HG03469 (cell line): ENCODE measurements around the gene SPATA16.

Experiments
- ATAC-seq: cut with Tn5 transposase; IDR thresholded peaks from one replicate; pipeline ENCODE4 v1.9.1; 2021; ENCODE audit warnings: mild to moderate bottlenecking, moderate library complexity, moderate number of reproducible peaks; ENCODE audit not compliant: unreplicated experiment

SPATA16 gene

DNA sequence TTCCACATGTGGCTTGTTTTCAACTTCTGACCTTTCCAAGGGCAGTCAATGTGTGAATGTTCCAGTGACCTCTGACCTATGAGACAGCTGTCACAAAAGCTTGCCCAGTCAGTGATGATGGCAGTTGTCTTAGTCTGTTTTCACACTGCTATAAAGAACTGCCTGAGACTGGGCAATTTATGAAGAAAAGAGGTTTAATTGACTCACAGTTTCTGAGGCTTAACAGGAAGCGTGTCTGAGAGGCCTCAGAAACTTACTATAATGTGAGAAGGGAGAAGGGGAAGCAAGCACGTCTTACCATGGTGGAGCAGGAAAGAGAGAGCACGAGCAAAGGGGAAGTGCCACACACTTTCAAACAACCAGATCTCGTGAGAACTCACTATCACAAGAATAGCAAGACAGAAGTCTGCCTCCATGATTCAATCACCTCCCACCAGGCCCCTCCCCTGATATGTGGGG lies 294.9 kb downstream of the SPATA16 start:
- ATAC-seq: peak; percentile 73

- ATAC-seq: no peak
Measured at GRCh38 chr3:172844428-172844827, 296.6 kb downstream of the SPATA16 start.

GRCh38 chr3:172840913-172841312 lies 300.1 kb downstream of the SPATA16 start:
- no peak for ATAC-seq

DNA sequence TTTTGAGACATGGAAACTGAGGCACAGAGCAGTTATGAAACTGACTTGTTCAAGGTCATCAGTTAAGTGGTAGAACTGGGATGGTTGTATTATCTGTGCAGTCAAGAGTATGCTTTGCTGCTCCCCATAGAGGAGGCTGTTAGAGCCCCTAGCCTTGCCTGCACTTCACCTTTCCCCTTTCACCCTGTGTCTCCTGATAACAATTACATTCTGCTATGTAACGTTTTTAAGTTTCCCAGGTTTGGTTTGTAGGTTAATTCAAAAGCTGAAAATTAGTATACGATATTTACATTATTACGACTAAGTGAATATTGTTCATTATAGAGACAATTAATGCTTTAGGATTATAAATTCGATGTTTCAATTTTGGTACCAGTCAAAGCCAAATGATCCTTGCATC lies 300.6 kb downstream of the SPATA16 start:
- ATAC-seq: no peak

GRCh38 chr3:172839679-172840078 lies 301.4 kb downstream of the SPATA16 start:
- no peak for ATAC-seq
